ENCODE results near the gene ZNF814. TPM values are rescaled to one million over a fixed set of nuclear protein-coding genes. Genes with fewer than 3 reads are reported as not detected.
A peak's percentile ranks its signal among the peaks of the same experiment; 100 is the strongest.
"Not testable (repeated sequence)": the region's sequence is repeated elsewhere in the genome, so short reads cannot be mapped to it uniquely, and the experiment has no call there.

Gene ZNF814
- total and polyA plus RNA-seq, 12 donors = 6.2 to 26.1 (median 12.6) TPM

DNA sequence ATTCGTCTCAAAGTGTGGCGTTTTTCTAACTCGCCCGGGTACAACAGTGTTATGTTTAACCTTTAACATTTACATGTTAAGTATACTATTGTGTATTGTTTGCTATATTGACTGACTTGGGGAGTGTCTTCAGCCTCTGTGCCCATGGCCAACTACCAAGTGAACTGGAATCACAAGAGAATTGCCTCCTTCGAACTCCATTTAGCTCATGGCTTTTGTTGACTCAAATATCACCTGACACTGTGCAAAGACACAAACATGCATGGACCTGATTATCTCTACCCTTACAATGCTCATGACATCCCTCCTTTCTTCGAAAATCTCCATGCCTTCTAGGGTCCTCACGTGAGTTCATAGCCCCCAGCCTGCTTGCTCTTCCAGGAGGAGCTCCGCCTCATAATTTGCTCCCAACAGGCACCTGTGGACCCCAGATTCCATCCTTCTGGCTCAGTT, 704 bp downstream of the ZNF814 start:
- ATAC-seq = peak in 6 of 8 donors; percentile 2 to 15 (median 4)
- H3K4me3 ChIP-seq = peak overlapping the region; percentile 49 to 96 (median 78)

GRCh38 chr19:57887195-57887941, 1.5 kb downstream of the ZNF814 start:
- H3K27me3 ChIP-seq = no peaks in the 10 kb centered on the region
- ATAC-seq = no peak
- DNase-seq = no peak
- H3K9me3 ChIP-seq = peaks cover 0 to 66% (median 0%) of the 10 kb centered on the region in 11 donors
- H3K4me3 ChIP-seq = peak overlapping the region in 9 of 10 donors; percentile 49 to 96 (median 79)
- no peak for TF ChIP-seq CTCF (IDR thresholded peaks at IDR 0.05)
- intact Hi-C loops (cut with DNase I) = loop anchor here in 1 of 10 donors (10.0 kb wide), 1 partner anchor 143 kb away; the partner anchor contains the start of gene ZNF776
- peaks cover 0 to 38% (median 11%) of the 10 kb centered on the region in 9 donors for H3K36me3 ChIP-seq
- peaks cover 0 to 35% (median 13%) of the 10 kb centered on the region in 9 donors for H3K4me1 ChIP-seq
- peak overlapping the region in 4 of 10 donors; percentile 15 to 76 (median 74) for H3K27ac ChIP-seq
- 12 to 24% methylated on average over 6 of the region's 6 CpGs for WGBS, 2 donors

More for the DNA sequence above, 704 bp downstream of the ZNF814 start:
- intact Hi-C loops (cut with DNase I) = loop anchor here in 1 of 10 donors (10.0 kb wide), 1 partner anchor 143 kb away; the partner anchor contains the start of gene ZNF776
- TF ChIP-seq CTCF (IDR thresholded peaks at IDR 0.05) = no peak
- no peak for DNase-seq
- Histone ChIP-seq H3K27ac (peak overlapping the region in 9 of 10 donors; percentile 69 to 88 (median 76)), H3K27me3 (no peaks in the 10 kb centered on the region), H3K9me3 (peaks cover 0 to 61% (median 0%) of the 10 kb centered on the region in 11 donors), H3K36me3 (peaks cover 0 to 32% (median 10%) of the 10 kb centered on the region in 9 donors), H3K4me1 (peaks cover 0 to 35% (median 13%) of the 10 kb centered on the region in 9 donors)
- WGBS, 2 donors = 4 to 11% methylated on average over 8 of the region's 8 CpGs

GRCh38 chr19:57886046-57886445, 2.8 kb downstream of the ZNF814 start:
- 46 to 53% methylated on average over 3 of the region's 3 CpGs for WGBS, 2 donors
- H3K4me1 ChIP-seq = peaks cover 0 to 35% (median 13%) of the 10 kb centered on the region in 9 donors
- peaks cover 0 to 38% (median 11%) of the 10 kb centered on the region in 9 donors for H3K36me3 ChIP-seq
- no peak for TF ChIP-seq CTCF (IDR thresholded peaks at IDR 0.05)
- intact Hi-C loops (cut with DNase I) = loop anchor here in 1 of 10 donors (10.0 kb wide), 1 partner anchor 141 kb away; the partner anchor contains the start of gene ZNF776
- no peak for ATAC-seq
- H3K4me3 ChIP-seq = no peak overlapping the region
- no peak for DNase-seq
- H3K27ac ChIP-seq = peak overlapping the region in 1 of 10 donors; percentile 51
- H3K27me3 ChIP-seq = no peaks in the 10 kb centered on the region
- peaks cover 0 to 63% (median 0%) of the 10 kb centered on the region in 11 donors for H3K9me3 ChIP-seq

DNA sequence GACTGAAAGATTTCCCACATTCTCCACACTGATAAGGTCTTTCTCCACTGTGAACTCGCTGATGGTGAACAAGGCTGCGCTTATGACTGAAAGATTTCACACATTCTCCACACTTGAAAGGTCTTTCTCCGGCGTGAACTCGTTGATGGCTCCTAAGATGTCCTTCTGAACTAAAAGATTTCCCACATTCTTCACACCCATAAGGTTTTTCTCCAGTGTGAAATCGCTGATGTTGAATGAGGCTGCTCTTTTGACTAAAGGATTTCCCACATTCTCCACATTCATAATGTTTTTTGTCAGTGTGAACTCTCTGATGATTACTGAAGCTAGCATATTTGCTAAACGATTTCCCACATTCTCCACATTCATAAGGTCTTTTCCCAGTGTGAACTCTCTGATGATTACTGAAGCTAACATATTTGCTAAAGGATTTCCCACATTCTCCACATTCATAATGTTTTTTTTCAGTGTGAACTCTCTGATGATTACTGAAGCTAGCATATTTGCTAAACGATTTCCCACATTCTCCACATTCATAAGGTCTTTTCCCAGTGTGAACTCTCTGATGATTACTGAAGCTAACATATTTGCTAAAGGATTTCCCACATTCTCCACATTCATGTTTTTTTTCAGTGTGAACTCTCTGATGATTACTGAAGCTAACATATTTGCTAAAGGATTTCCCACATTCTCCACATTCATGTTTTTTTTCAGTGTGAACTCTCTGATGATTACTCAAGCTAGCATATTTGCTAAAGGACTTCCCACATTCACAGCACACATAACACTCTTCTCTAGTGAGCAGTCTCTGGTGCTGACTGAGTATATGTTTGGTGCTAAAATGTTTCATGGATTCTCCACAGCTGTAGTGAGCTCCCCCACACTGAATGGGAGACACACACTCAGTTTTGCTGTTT, 14.7 kb downstream of the ZNF814 start:
- H3K4me3 ChIP-seq; intact Hi-C loops (cut with DNase I); H3K27me3 ChIP-seq; H3K4me1 ChIP-seq; H3K27ac ChIP-seq; ATAC-seq; DNase-seq: not testable (repeated sequence)
- H3K9me3 ChIP-seq = peaks cover 0 to 98% (median 65%) of the 10 kb centered on the region in 11 donors
- peaks cover 0 to 84% (median 36%) of the 10 kb centered on the region in 9 donors for H3K36me3 ChIP-seq
- 86 to 94% methylated on average over 8 of the region's 8 CpGs for WGBS, 2 donors
